Caco-2 (cell line): ENCODE data around the gene PRRT1. TPM values are rescaled to one million over a fixed set of nuclear protein-coding genes. Genes with fewer than 3 reads are reported as not detected.

Source experiments
- microRNA-seq: library from miRNA; unstranded; fragments of <30 nt; microRNA quantifications from one replicate; pipeline ENCODE4 v1.2.0, GENCODE V29; 2022
- total RNA-seq: library from RNA; stranded (reverse); gene quantifications from 2 replicates; pipeline ENCODE4 v1.2.3, GENCODE V29; 2022

The PRRT1 gene
- total RNA-seq, 1 experiment from 2014 or later, result 2.0 TPM

Small RNAs within 50 kb of the gene (microRNA-seq; reads per million reads assigned to microRNA genes)
- gene MIR6721 (3.3 reads per million, percentile 21 among the genes with 10 or more reads in this experiment), gene MIR6833 (not detected)

Other genes with a start within 250 kb of the PRRT1 start
- 9.6 and 11.7 TPM in 2 replicates for gene ZBTB12, start 249.9 kb downstream of the PRRT1 start, total RNA-seq
- 4.8 and 4.9 TPM in 2 replicates for gene C2, start 224.2 kb downstream of the PRRT1 start, total RNA-seq
- gene CFB, start 205.8 kb downstream of the PRRT1 start, total RNA-seq, result 31.0 and 32.1 TPM in 2 replicates
- 75.3 and 82.0 TPM in 2 replicates for gene NELFE, start 193.0 kb downstream of the PRRT1 start, total RNA-seq
- 70.0 and 77.9 TPM in 2 replicates for gene SKIC2, start 192.8 kb downstream of the PRRT1 start, total RNA-seq
- gene DXO, start 179.8 kb downstream of the PRRT1 start, total RNA-seq, result 22.4 and 23.7 TPM in 2 replicates
- 1.0 and 1.5 TPM in 2 replicates for gene C4A, start 169.9 kb downstream of the PRRT1 start, total RNA-seq
- gene C4B, start 137.1 kb downstream of the PRRT1 start, total RNA-seq, result 1.1 and 1.4 TPM in 2 replicates
- not detected in 2 replicates for gene CYP21A2, start 113.5 kb downstream of the PRRT1 start, total RNA-seq
- gene TNXB, start 42.6 kb downstream of the PRRT1 start, total RNA-seq, result 2.7 and 3.9 TPM in 2 replicates
- gene ATF6B, start 23.7 kb downstream of the PRRT1 start, total RNA-seq, result 61.5 and 64.9 TPM in 2 replicates
- 8.9 and 9.1 TPM in 2 replicates for gene FKBPL, start 21.7 kb downstream of the PRRT1 start, total RNA-seq
- gene PPT2, start 2.2 kb upstream of the PRRT1 start, total RNA-seq, result 80.8 and 92.5 TPM in 2 replicates
- gene EGFL8, start 12.7 kb upstream of the PRRT1 start, total RNA-seq, result 44.6 and 45.0 TPM in 2 replicates
- 60.4 and 61.9 TPM in 2 replicates for gene AGPAT1, start 24.1 kb upstream of the PRRT1 start, total RNA-seq
- gene RNF5, start 26.5 kb upstream of the PRRT1 start, total RNA-seq, result 64.7 and 70.7 TPM in 2 replicates
- 8.3 and 10.3 TPM in 2 replicates for gene AGER, start 32.3 kb upstream of the PRRT1 start, total RNA-seq
- gene PBX2, start 38.3 kb upstream of the PRRT1 start, total RNA-seq, result 96.3 and 96.5 TPM in 2 replicates
- gene GPSM3, start 40.7 kb upstream of the PRRT1 start, total RNA-seq, result 0.41 and 0.67 TPM in 2 replicates
- gene NOTCH4, start 72.1 kb upstream of the PRRT1 start, total RNA-seq, result 0.30 and 0.43 TPM in 2 replicates
- gene TSBP1, start 220.0 kb upstream of the PRRT1 start, total RNA-seq, result not detected in 2 replicates